ENCODE results near the gene LDLRAD4.
A peak's percentile ranks its signal among the peaks of the same experiment; 100 is the strongest.

LDLRAD4 gene

GRCh38 chr18:13218368-13218991 lies at the start of gene LDLRAD4:
Gene LDLRAD4 (plus strand): TSS chr18:13218760.
- peak; percentile 84 for DNase-seq (ENCODE audit: low spot score)

DNA sequence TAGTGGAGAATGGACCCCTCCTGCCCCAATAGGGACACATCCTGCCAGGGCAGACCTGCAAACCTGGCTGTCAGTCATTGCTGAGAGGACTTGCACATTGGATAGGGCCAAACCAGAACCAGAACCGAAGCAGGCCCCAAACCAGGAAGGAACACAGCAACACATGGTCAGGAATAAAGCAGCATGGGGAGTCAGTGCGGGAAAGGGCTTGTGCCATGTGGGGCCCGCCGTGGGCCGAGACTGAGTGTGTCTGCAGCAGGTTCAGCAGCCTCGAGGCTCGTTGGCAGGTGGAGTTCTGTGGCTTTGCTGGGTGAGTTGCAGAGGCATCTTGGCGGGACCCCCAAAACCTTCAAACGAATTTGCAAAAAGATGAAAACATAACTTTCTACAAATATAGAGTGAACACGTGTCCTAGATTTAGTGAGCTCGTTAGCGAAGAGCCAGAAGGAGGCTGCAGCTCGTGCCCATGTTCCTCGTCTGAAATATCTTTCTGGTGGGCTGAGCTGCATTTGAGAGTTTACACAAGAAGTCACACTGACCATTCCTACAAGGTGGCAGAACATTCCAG lies 44.9 kb upstream of the LDLRAD4 start:
- DNase-seq (ENCODE audit: low spot score), result no peak

DNA sequence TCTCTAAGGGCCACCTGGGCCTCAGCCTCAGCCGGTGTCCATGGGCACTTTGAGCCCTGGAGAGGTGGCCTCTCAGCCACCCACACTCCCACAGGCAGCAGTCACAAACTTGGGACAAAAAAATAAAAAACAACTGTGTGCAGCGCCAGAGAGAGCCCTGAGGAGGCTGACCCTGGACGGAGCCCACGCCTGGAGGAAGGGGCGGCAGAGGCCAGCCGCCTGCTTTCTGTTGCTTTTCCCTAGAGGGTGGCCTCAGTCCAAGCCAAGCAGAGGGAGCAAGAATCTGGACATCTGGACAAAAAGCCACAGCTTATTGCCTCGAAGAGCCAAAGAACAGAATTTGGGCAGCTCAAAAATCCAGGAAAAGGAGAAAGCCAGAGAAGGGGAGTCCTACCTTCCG lies 43.3 kb upstream of the LDLRAD4 start:
- no peak for DNase-seq (ENCODE audit: low spot score)

- DNase-seq (ENCODE audit: low spot score), result peak; percentile 80
These were observed 42.8 kb upstream of the LDLRAD4 start for GRCh38 chr18:13175754-13176210.

DNA sequence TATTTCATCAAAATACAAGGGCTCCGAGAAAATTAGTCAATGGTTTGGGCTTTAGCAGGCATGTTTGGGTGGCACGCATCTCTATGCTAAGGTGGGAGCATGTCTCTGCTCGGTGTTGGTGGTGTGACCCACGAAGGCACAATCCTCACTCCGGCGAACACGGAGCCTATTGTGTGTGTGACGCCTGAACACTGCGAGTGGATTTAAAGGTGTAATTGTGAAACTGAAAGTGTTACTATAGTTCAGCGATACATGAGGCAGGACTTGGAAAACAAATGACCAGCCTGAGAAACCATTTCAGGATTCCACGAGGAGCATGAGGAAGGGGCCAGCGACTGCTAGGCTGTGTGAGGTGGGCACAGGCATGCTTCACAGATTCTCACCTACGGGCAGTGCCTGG lies 41.7 kb upstream of the LDLRAD4 start:
- no peak for DNase-seq (ENCODE audit: low spot score)

- DNase-seq (ENCODE audit: low spot score), result no peak
These were observed 40.4 kb upstream of the LDLRAD4 start for GRCh38 chr18:13178197-13178596.

- no peak for DNase-seq (ENCODE audit: low spot score)
These were observed 39.6 kb upstream of the LDLRAD4 start for GRCh38 chr18:13178976-13179375.

DNA sequence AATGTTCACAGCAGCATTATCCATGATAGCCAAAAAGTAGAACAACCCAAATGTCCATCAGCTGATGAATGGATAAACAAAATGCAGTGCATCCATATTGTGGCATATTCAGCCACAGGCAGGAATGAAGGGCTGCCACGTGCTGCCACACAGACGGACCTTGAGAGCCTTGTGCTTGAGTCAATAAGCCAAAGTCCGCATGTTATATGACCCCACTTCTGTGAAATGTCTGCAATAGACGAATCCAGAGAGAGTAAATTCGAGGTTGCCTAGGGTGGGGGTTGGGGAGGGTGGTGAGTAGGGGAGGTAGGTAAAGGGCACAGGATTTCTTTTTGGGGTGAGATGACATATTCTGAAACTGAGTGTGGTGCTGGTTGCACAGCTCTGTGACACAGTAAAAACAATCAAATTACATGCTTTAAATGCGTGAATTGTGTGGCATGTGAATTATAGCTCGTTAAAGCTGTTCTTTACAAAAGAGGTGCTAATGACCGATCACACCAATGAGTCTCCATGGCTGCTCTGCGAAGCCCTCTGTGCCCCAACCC lies 38.9 kb upstream of the LDLRAD4 start:
- DNase-seq (ENCODE audit: low spot score), result peak; percentile 92

DNA sequence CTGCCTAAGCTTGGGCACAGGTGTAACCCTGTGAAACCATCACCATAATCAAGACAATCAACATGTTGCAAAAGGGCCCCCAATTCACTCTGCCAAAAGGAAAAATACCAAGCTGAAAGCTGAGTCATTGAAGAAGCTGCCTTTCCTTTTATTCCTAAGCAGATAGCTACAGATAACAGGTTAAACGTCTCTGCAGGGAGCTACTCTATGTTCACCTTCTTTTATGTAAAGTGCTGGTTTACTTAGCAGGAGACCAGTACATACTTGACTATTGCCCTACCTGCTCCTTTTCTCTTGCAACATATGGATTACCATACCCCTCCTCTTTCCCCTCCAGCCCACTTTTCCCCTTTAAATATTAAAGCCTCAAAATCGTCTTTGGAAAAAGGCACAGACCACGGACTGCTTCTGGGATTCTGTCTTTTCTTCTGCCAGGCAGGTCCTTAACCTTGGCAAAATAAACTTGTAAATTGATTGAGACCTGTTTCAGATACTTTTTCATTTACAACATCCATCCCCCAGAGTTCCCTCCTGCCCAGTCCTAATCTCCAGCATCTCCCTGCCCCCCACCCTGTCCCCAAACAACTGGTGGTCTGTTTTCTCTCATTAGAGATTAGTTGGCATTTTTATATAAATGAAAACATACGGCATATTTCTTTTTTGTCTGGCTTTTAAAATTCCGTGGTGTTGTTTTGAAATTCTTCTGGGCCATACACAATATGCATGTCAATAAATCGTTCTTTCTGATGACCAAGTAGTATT lies 37.8 kb upstream of the LDLRAD4 start:
- DNase-seq (ENCODE audit: low spot score), result no peak

DNA sequence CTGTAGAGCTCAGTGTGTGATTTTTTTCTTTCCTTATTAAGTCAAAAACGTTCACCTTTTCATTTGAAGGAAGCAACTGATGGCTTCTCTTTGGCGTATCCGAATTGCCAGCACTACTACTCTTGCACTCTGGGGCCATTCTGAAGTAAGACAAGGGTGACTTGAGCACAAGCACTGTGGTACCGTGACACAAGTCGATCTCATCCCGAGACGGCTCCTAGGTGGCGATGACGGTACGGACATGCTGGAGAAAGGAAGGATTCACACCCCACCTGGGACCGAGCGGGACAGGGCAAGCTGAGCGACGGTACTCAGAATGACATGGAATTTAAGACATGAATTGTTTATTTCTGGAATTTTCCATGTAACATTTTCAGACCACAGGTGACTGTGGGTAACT lies 36.8 kb upstream of the LDLRAD4 start:
- DNase-seq (ENCODE audit: low spot score), result no peak

DNA sequence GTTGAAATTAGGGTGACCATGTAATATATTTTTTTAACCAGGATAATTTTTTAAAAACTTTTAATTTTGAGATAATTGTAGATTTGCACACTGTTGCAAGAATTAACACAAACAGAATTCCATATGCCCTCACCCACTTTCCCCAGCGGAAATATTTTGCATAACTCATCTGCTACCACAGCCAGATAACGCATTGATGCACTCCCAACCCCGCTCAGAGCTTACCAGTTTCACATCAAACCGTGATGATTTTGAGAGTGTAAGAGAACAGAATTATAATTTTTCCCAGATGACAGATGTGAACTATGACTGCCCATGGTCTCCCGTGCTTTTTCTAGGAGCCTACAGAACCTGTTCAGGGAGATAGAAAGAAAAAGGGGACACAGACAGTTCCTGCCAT lies 35.2 kb upstream of the LDLRAD4 start:
- no peak for DNase-seq (ENCODE audit: low spot score)

- DNase-seq (ENCODE audit: low spot score), result no peak
These were observed 34.8 kb upstream of the LDLRAD4 start for GRCh38 chr18:13183790-13184189.

DNA sequence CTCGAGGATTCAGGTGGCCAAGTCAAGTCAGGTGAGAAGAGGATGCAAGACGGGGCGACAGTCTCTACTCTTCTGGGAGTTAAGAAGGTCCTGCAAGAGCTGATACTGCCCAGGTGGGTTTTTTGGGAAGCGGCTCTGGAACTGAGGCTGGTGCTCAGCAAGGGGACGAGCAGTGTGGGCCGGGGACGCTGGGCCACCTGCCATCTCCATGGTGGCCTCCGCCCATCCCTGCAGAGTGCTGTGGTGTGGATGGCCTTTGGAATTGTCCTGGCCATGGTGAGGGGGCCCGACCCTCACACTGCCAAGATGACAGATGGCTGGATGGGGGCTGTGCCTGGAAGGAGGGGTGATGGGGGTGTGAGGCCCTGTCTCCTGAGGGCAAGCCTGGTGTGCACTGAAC lies 34.2 kb upstream of the LDLRAD4 start:
- DNase-seq (ENCODE audit: low spot score), result no peak

GRCh38 chr18:13185675-13186198 lies 32.8 kb upstream of the LDLRAD4 start:
- no peak for DNase-seq (ENCODE audit: low spot score)

GRCh38 chr18:13186687-13187086 lies 31.9 kb upstream of the LDLRAD4 start:
- DNase-seq (ENCODE audit: low spot score), result no peak

GRCh38 chr18:13187498-13187897 lies 31.1 kb upstream of the LDLRAD4 start:
- no peak for DNase-seq (ENCODE audit: low spot score)

DNA sequence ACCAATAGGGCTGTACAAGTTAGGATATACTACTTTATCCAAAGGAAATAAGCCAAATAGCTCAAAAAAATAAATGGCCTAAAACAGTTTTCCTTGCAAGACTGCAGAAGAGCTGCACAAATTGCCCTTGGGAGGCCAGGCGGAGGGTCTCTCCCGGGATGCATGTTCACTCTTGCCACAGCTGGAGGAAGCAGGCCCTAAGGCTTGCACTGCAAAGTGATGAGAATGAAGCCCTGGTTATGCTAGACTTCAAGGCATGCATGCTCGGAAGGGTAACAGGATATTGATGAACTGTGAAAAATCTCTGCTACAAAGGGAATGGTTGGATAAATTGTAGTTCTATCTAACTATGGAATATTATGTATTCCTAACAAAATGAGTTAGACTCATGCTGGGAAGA lies 27.5 kb upstream of the LDLRAD4 start:
- DNase-seq (ENCODE audit: low spot score), result no peak

GRCh38 chr18:13191779-13192178 lies 26.8 kb upstream of the LDLRAD4 start:
- DNase-seq (ENCODE audit: low spot score), result peak; percentile 53

GRCh38 chr18:13192970-13193369 lies 25.6 kb upstream of the LDLRAD4 start:
- no peak for DNase-seq (ENCODE audit: low spot score)

GRCh38 chr18:13194239-13194638 lies 24.3 kb upstream of the LDLRAD4 start:
- no peak for DNase-seq (ENCODE audit: low spot score)

DNA sequence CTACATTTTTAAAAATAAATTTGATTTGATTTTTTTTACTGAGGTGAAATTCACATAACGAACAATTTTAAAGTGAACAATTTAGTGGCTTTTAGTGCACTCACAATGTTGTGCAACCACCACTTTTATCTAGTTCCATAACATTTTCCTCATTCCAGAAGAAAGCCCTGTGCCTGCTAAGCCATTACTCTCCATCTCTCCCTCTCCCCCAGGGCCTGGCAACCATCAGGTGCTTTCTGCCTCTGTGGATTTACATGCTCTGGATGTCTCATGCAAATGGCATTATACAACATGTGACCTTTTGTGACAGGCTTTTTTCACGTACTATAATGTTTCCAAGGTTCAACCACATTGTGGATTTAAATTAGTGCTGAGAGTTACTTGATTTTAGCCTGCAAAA lies 19.9 kb upstream of the LDLRAD4 start:
- no peak for DNase-seq (ENCODE audit: low spot score)

DNA sequence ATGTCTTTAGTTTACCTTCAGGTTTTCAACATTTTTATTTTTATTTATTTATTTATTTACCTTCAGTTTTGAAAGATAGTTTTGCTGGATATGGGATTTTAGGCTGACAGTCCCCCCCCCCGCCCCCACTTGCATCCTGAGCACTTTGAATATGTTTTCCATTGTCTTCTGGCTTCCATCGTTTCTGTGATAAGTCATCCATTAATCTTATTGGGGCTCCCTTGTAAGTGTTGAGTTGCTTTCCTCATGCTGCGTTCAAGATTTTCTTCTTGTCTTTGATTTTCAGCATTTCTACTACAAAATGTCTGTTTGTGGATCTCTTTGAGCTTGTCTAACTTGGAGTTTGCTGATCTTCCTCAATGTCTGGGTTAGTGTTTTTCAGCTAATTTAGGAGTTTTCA lies 19.4 kb upstream of the LDLRAD4 start:
- no peak for DNase-seq (ENCODE audit: low spot score)

DNA sequence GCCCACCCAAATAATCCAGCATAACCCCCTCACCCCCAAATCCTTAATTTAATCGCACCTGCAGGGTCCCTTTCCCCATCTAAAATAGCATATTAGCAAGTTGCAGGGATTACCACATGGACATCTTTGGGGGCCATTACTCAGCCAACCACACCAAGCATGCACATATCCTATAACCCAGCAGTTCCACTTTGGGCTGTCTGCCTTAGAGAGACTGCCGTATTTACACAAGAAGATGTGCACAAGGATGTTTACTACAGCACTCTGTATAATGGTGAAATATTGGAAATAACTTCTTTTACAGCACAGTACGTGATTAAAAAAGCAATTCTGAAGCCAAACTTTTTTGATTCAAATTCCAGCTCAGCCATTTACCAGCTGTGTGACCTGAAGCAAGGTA lies 17.3 kb upstream of the LDLRAD4 start:
- no peak for DNase-seq (ENCODE audit: low spot score)

Data from HuH-7.5 (cell line).